RWPE1 (cell line): ENCODE results near the gene PLA2G1B.

ENCODE experiments used
- CTCF ChIA-PET: fragments of 350-600 bp; sonication (Branson Sonifier 250); formaldehyde crosslinking; extraction: SDS; loops from one replicate; lab custom pipeline; 2021; lab: Yijun Ruan, JAX
- POLR2A ChIA-PET: fragments of 400-600 bp; formaldehyde crosslinking; extraction: SDS; loops from one replicate; lab custom pipeline; 2020; ENCODE audit warnings: antibody characterized with exemption; ENCODE audit not compliant: low non-redundant PET; lab: Yijun Ruan, JAX
- DNase-seq: peaks from one replicate; pipeline ENCODE4 v3.0.0; 2012; ENCODE audit warnings: low spot score
- H3K27ac ChIP-seq: fragments of 450-650 bp; 2 replicates; pipeline ENCODE4 v1.5.1; 2017
- CTCF ChIP-seq: fragments of 450-650 bp; conservative IDR thresholded peaks from 2 replicates; pipeline ENCODE4 v1.5.1; 2017; ENCODE audit warnings: low read depth, mild to moderate bottlenecking

PLA2G1B gene

GRCh38 chr12:120332041-120332440, 4.5 kb upstream of the PLA2G1B start:
- POLR2A ChIA-PET = interaction anchor here (0.6 kb wide), 1 partner anchor 9 kb away, joined by 4 read pairs; no protein-coding TSS in a partner anchor
- TF ChIP-seq CTCF = no peak
- CTCF ChIA-PET = no interaction called here
- H3K27ac ChIP-seq = no peak overlapping the region
- no peak for DNase-seq

- CTCF ChIA-PET = no interaction called here
- DNase-seq = no peak
Observed at GRCh38 chr12:120331390-120331789, 3.8 kb upstream of the PLA2G1B start.

GRCh38 chr12:120328228-120328627, 649 bp upstream of the PLA2G1B start:
- TF ChIP-seq CTCF = no peak
- DNase-seq = no peak
- POLR2A ChIA-PET = no interaction called here
- no peak overlapping the region for H3K27ac ChIP-seq
- CTCF ChIA-PET = no interaction called here

More at GRCh38 chr12:120331390-120331789, 3.8 kb upstream of the PLA2G1B start:
- no peak for TF ChIP-seq CTCF
- H3K27ac ChIP-seq = no peak overlapping the region
- POLR2A ChIA-PET = no interaction called here

GRCh38 chr12:120324841-120325417, 2.6 kb downstream of the PLA2G1B start:
- CTCF ChIA-PET = interaction anchor here (0.6 to 0.9 kb wide), 5 partner anchors 38 to 1496 kb away, joined by 4 to 12 read pairs (median 6); no protein-coding TSS in a partner anchor
- POLR2A ChIA-PET = no interaction called here
- no peak overlapping the region for H3K27ac ChIP-seq
- no peak for DNase-seq
- no peak for TF ChIP-seq CTCF

GRCh38 chr12:120323772-120324171, 3.8 kb downstream of the PLA2G1B start:
- H3K27ac ChIP-seq = no peak overlapping the region
- no peak for DNase-seq
- ChIA-PET CTCF (interaction anchor here (0.6 kb wide), 1 partner anchor 144 kb away, joined by 3 read pairs; no protein-coding TSS in a partner anchor), POLR2A (no interaction called here)
- no peak for TF ChIP-seq CTCF

GRCh38 chr12:120321382-120322202, 6.0 kb downstream of the PLA2G1B start:
- POLR2A ChIA-PET = no interaction called here
- CTCF ChIA-PET = no interaction called here
- no peak for TF ChIP-seq CTCF
- no peak overlapping the region for H3K27ac ChIP-seq
- DNase-seq = no peak
